Chondrocyte (in vitro differentiated cells): Measurements from ENCODE around the gene LRCH1. TPM values are rescaled to one million over a fixed set of nuclear protein-coding genes. Genes with fewer than 3 reads are reported as not detected.

Source experiments
- DNase-seq: peaks from one replicate; pipeline ENCODE4 v3.0.0; 2021; ENCODE audit warnings: mixed read lengths, low spot score
- H3K27ac Mint-ChIP-seq: one replicate; pipeline ENCODE4 v1.8.0; 2021; ENCODE audit warnings: mild to moderate bottlenecking, moderate library complexity, mixed read lengths; ENCODE audit not compliant: unreplicated experiment
- H3K27me3 Mint-ChIP-seq: 2 replicates; pipeline ENCODE4 v1.8.0; 2021; ENCODE audit warnings: low read depth, mixed read lengths
- H3K36me3 Mint-ChIP-seq: 2 replicates; pipeline ENCODE4 v1.8.0; 2021; ENCODE audit warnings: low read depth, mixed read lengths
- H3K4me1 Mint-ChIP-seq: 2 replicates; pipeline ENCODE4 v1.8.0; 2021; ENCODE audit warnings: low read depth, mild to moderate bottlenecking, mixed read lengths
- H3K4me3 Mint-ChIP-seq: one replicate; pipeline ENCODE4 v1.8.0; 2021; ENCODE audit warnings: mild to moderate bottlenecking, moderate library complexity, mixed read lengths; ENCODE audit not compliant: unreplicated experiment
- H3K9me3 Mint-ChIP-seq: 2 replicates; pipeline ENCODE4 v1.8.0; 2021; ENCODE audit warnings: low read depth, mixed read lengths
- total RNA-seq: library from RNA; stranded (reverse); gene quantifications from 3 replicates; pipeline ENCODE4 v1.2.1, GENCODE V29; 2021
- TF ChIP-seq, protein P1 (sequence below): fragments of 200-600 bp; sonication (generic); IDR thresholded peaks from 2 replicates; pipeline ENCODE4 v1.5.0; 2021; ENCODE audit warnings: antibody characterized with exemption, mild to moderate bottlenecking, moderate library complexity

The LRCH1 gene
- total RNA-seq, 1 donor from 2014 or later: 14.4 TPM

GRCh38 chr13:46561691-46562090 lies 8.7 kb downstream of the LRCH1 start:
- Mint-ChIP-seq H3K9me3 (no peaks in the 10 kb centered on the region), H3K4me1 (peaks cover 5% of the 10 kb centered on the region), H3K27me3 (no peaks in the 10 kb centered on the region), H3K4me3 (no peak overlapping the region), H3K36me3 (no peaks in the 10 kb centered on the region), H3K27ac (no peak overlapping the region)
- DNase-seq: no peak
- TF ChIP-seq, protein P1, sequence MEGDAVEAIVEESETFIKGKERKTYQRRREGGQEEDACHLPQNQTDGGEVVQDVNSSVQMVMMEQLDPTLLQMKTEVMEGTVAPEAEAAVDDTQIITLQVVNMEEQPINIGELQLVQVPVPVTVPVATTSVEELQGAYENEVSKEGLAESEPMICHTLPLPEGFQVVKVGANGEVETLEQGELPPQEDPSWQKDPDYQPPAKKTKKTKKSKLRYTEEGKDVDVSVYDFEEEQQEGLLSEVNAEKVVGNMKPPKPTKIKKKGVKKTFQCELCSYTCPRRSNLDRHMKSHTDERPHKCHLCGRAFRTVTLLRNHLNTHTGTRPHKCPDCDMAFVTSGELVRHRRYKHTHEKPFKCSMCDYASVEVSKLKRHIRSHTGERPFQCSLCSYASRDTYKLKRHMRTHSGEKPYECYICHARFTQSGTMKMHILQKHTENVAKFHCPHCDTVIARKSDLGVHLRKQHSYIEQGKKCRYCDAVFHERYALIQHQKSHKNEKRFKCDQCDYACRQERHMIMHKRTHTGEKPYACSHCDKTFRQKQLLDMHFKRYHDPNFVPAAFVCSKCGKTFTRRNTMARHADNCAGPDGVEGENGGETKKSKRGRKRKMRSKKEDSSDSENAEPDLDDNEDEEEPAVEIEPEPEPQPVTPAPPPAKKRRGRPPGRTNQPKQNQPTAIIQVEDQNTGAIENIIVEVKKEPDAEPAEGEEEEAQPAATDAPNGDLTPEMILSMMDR: no peak

GRCh38 chr13:46562152-46562551 lies 9.2 kb downstream of the LRCH1 start:
- Mint-ChIP-seq H3K27me3 (no peaks in the 10 kb centered on the region), H3K36me3 (no peaks in the 10 kb centered on the region)
- no peak for DNase-seq

DNA sequence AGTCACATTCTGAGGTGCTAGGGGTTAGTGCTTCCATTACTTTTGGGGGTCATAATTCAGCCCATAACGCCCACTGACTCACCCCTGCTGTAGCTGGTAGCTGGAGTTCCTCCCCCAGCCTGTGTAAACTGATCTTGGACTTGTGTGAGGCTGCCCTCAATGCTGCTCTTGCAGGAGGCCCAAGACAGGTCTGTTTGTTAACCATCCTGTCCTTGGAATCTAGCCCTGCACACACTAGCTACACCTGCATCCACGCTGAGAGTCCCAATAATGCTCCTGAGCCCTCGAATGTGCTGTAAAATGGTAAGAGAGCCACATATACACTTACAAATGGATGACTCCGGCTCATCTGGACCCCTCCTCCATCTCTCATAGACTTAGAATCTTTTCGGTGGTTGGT lies 9.6 kb downstream of the LRCH1 start:
- Mint-ChIP-seq H3K27me3 (no peaks in the 10 kb centered on the region), H3K4me1 (peaks cover 5% of the 10 kb centered on the region), H3K9me3 (no peaks in the 10 kb centered on the region), H3K27ac (peak overlapping the region; percentile 50), H3K4me3 (no peak overlapping the region), H3K36me3 (no peaks in the 10 kb centered on the region)
- TF ChIP-seq, protein P1: no peak
- no peak for DNase-seq

More at GRCh38 chr13:46562152-46562551, 9.2 kb downstream of the LRCH1 start:
- H3K9me3 Mint-ChIP-seq: no peaks in the 10 kb centered on the region
- H3K4me3 Mint-ChIP-seq: no peak overlapping the region
- peaks cover 5% of the 10 kb centered on the region for H3K4me1 Mint-ChIP-seq
- TF ChIP-seq, protein P1: no peak
- no peak overlapping the region for H3K27ac Mint-ChIP-seq

- H3K27me3 Mint-ChIP-seq: no peaks in the 10 kb centered on the region
- peaks cover 12% of the 10 kb centered on the region for H3K4me1 Mint-ChIP-seq
- TF ChIP-seq, protein P1: no peak
- no peak overlapping the region for H3K4me3 Mint-ChIP-seq
- no peak for DNase-seq
- H3K36me3 Mint-ChIP-seq: no peaks in the 10 kb centered on the region
- H3K27ac Mint-ChIP-seq: no peak overlapping the region
- no peaks in the 10 kb centered on the region for H3K9me3 Mint-ChIP-seq
Measured at GRCh38 chr13:46565808-46566750, 13.1 kb downstream of the LRCH1 start.

DNA sequence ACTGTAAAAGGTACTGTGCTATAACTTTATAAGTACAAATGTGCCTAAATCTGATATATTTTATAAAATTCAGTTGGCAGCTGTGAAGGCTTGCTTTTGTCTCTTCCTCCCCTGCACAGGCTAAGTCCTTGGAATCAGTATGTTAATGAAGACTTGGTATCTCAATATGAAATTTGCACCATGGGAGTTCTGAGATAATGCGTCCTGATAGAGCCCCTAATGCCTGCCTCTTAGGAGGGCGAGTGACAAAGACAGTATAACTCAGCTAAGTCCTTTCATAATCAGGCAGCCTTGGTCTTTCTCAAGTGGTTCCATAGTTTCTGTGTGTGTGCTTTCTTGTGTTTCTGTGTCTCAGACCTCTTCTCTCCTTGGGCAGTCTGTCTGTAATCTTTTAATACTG lies 14.7 kb downstream of the LRCH1 start:
- no peak for DNase-seq
- Mint-ChIP-seq H3K27ac (no peak overlapping the region), H3K4me1 (peaks cover 28% of the 10 kb centered on the region), H3K27me3 (no peaks in the 10 kb centered on the region), H3K36me3 (no peaks in the 10 kb centered on the region), H3K4me3 (no peak overlapping the region), H3K9me3 (no peaks in the 10 kb centered on the region)
- TF ChIP-seq, protein P1: no peak
